ENCODE measurements around the gene DRC3.

DRC3 gene

DNA sequence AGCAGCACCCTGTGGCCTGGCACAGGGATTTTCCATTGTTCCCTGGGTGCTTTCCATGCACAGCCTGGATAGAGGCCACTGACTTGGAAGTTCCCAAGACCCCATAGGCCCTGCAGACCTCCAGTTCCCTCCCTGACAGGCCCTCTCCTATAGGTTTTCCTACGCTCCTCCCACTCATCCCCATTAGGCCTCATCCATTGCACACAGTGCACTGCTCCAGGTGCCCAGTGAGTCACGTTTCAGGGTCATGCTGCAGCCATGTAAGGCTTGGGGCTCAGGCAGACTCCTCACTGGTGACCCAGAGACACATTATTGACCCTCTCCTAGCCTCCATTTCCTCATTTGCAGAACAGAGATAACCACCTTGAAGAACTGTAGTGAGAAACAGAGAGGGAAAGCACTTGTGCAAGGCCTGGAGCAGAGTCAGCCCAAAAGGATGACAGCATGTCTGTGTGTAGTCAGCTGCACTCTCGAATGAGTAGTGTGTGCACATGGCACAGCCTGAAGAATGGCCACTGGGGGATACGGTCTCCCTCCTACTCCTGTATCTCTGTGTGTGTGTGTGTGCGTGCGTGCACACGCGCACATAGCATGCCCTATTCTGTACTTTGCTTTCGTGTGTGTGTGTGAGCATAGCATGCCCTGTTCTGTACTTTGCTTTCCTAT lies 26.8 kb downstream of the DRC3 start:
- DNase-seq (ENCODE audit: insufficient read length) (no peak), FAIRE-seq (no peak)
- TF ChIP-seq POLR2A (IDR thresholded peaks at IDR 0.05; ENCODE audit: low read depth, low read length) (no peak), POLR2AphosphoS5 (IDR thresholded peaks at IDR 0.05; ENCODE audit: low read depth, low read length) (no peak), TAF1 (IDR thresholded peaks at IDR 0.05; ENCODE audit: borderline replicate concordance, low read depth, low read length) (no peak)

DNA sequence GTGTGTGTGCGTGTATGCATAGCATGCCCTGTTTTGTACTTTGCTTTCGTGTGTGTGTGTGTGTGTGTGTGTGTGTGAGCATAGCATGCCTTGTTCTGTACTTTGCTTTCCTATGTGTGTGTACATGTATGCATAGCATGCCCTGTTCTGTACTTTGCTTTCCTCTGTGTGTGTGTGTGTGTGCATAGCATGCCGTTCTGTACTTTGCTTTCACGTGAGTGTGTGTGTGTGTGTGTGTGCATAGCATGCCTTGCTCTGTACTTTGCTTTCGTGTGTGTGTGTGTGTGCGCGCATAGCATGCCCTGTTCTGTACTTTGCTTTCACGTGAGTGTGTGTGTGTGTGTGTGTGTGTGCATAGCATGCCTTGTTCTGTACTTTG lies 27.4 kb downstream of the DRC3 start:
- no peak for DNase-seq (ENCODE audit: insufficient read length)
- no peak for FAIRE-seq
- TF ChIP-seq POLR2AphosphoS5 (IDR thresholded peaks at IDR 0.05; ENCODE audit: low read depth, low read length): no peak
- TF ChIP-seq POLR2A (IDR thresholded peaks at IDR 0.05; ENCODE audit: low read depth, low read length): no peak
- no peak for TF ChIP-seq TAF1 (IDR thresholded peaks at IDR 0.05; ENCODE audit: borderline replicate concordance, low read depth, low read length)

DNA sequence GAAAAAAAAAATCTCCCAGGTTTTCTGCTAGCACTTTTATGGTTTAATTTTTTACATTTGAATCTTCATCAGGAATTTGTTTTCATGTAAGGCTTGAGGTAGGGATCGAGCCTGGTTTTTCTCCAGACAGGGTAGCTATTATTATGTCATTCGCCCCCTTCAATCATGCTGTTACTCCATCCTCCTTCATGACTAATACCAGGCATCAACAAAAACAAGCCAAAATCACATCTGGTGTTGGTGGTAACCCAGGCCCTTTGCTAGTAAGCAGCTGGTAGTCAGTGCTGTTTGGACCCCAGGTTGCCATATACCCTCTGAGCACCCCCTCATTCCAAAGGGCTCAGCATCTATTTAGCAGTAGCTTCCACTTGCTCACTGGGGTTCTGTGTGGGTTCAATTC lies 29.5 kb downstream of the DRC3 start:
- FAIRE-seq (no peak), DNase-seq (ENCODE audit: insufficient read length) (no peak)
- TF ChIP-seq TAF1 (IDR thresholded peaks at IDR 0.05; ENCODE audit: borderline replicate concordance, low read depth, low read length) (no peak), POLR2AphosphoS5 (IDR thresholded peaks at IDR 0.05; ENCODE audit: low read depth, low read length) (no peak), POLR2A (IDR thresholded peaks at IDR 0.05; ENCODE audit: low read depth, low read length) (no peak)

DNA sequence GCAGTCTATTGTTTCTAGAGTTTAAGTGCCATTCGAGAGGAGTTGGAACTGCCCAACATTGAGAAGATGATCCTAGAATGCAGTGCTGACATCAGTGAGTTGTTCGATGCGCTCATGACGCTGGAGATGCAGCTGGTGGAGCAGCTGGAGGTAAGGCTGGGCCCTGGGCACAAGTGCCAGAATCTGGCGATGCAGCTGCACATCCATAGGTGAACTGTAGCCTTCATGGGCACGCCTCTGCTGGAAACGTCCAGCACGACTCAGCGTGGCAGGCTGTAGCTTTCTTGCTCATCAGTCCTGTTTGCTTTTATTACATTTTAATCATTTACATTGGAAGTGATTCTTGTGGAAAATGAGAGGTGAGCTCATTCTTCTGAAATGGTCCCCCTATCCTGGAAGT lies 31.7 kb downstream of the DRC3 start:
- FAIRE-seq (no peak), DNase-seq (ENCODE audit: insufficient read length) (no peak)
- no peak for TF ChIP-seq POLR2A (IDR thresholded peaks at IDR 0.05; ENCODE audit: low read depth, low read length)
- TF ChIP-seq TAF1 (IDR thresholded peaks at IDR 0.05; ENCODE audit: borderline replicate concordance, low read depth, low read length): no peak
- no peak for TF ChIP-seq POLR2AphosphoS5 (IDR thresholded peaks at IDR 0.05; ENCODE audit: low read depth, low read length)

DNA sequence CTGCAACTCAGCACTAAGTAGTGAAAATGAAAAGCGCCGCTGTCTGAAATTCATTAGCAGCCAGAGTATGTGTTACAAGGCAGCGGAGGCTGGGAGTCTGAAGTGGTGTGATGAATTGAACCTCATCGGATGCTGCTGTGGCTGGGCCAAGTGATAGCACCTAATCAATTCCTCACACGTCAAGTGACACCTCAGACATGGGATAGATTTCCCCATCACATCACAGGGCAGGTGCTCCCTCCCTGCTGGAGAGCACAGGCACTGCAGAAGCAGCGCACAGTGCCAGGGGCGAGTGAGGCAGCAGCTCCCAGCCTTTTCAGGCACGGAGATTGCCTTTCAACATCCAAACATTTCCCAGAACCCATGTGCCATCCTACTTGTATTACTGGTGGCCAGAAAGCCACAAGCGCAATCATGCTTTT lies 32.2 kb downstream of the DRC3 start:
- DNase-seq (ENCODE audit: insufficient read length) (no peak), FAIRE-seq (no peak)
- no peak for TF ChIP-seq POLR2A (IDR thresholded peaks at IDR 0.05; ENCODE audit: low read depth, low read length)
- TF ChIP-seq TAF1 (IDR thresholded peaks at IDR 0.05; ENCODE audit: borderline replicate concordance, low read depth, low read length): no peak
- no peak for TF ChIP-seq POLR2AphosphoS5 (IDR thresholded peaks at IDR 0.05; ENCODE audit: low read depth, low read length)

DNA sequence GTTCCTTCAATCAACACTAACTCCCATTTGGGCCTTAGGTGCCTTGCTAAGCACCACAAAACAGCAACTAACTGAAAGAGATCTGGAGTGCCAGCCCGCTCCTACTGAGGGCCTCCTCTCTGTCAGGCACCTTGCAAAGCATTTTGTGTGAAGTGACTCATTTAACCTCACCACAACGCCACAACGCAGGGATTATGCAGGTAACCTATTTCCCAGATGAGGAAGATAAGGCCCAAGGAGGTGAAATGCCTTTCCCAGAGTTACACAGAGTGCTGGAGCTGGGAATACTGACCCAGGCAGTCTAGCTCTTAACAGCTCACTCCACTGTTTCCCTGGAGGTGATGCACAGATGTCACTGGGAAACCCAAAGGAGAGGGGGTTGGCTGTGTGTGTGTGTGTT lies 32.8 kb downstream of the DRC3 start:
- DNase-seq (ENCODE audit: insufficient read length) (no peak), FAIRE-seq (no peak)
- no peak for TF ChIP-seq TAF1 (IDR thresholded peaks at IDR 0.05; ENCODE audit: borderline replicate concordance, low read depth, low read length)
- no peak for TF ChIP-seq POLR2AphosphoS5 (IDR thresholded peaks at IDR 0.05; ENCODE audit: low read depth, low read length)

DNA sequence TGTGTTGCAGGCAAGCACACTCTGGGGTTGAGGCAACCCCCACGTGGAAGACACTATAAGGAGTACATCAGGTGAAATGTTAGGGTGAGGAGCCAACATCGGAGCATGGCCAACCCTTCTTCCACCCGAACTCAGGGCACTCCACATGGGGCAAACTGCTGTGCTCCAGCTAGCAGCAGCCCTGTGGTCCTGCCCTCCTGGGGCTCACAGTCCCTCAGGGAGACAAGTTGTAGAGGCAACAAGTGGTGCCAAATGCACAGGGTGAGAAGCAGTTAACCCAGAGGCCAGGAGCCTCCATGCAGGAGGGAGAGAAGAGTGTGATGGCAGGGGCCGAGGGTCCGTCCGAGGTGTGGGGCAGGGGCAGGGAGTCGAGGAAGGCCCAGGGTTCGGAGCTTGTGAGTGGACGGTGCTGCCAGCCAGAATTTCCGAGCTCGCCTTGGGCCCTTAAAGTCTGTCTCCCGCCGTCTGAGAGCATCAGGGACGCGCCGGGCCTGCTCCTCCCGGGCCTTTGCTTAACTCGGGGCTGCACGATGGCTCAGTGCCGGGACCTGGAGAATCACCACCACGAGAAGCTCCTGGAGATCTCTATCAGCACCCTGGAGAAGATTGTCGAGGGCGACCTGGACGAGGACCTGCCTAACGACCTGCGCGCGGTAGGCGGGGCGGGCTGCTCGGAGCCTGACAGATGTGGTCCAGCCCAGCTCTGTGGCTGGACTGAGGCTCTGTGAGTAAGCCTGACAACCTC lies 34.0 kb downstream of the DRC3 start:
- no peak for TF ChIP-seq POLR2AphosphoS5 (IDR thresholded peaks at IDR 0.05; ENCODE audit: low read depth, low read length)
- TF ChIP-seq TAF1 (IDR thresholded peaks at IDR 0.05; ENCODE audit: borderline replicate concordance, low read depth, low read length): no peak
- no peak for TF ChIP-seq POLR2A (IDR thresholded peaks at IDR 0.05; ENCODE audit: low read depth, low read length)

DNA sequence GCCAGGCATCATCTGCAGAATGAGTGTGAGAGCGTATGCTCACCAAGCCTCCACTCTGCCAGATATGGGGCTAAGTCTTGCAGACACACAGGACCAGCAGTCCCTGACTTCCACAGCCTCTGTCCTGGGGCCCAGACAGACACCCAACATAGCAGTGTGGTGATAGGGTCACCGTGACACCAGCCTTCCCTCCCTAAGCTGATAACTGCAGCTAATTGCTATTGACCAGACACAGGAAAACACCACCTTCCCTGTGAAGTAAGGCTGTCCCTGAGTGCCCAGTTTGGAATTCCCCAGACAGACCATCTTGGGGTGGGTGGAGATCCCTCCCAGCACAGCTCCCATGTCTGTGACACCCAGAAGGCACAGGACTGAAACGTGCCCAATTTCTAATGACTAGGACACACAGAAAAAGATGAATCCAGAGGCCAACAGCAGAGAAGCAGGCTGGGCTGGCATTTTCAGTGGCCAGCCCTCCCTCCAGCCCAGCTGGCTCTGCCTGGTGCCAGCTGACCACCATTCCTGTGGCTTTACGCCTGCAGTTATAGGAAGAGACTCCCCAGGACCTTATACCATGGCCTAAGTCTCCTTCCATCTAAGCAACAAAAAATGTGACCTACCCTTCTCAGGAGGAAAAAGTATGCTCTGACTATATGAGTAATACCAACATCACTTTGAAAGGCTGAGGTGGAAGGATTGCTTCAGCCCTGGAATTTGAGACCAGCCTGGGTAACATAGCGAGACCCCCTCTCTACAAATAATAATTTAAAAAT lies 36.0 kb downstream of the DRC3 start:
- FAIRE-seq: no peak
- TF ChIP-seq POLR2A (IDR thresholded peaks at IDR 0.05; ENCODE audit: low read depth, low read length) (no peak), POLR2AphosphoS5 (IDR thresholded peaks at IDR 0.05; ENCODE audit: low read depth, low read length) (no peak), TAF1 (IDR thresholded peaks at IDR 0.05; ENCODE audit: borderline replicate concordance, low read depth, low read length) (no peak)

More for the DNA sequence above, 34.0 kb downstream of the DRC3 start:
- FAIRE-seq: no peak
- DNase-seq (ENCODE audit: insufficient read length): no peak

DNA sequence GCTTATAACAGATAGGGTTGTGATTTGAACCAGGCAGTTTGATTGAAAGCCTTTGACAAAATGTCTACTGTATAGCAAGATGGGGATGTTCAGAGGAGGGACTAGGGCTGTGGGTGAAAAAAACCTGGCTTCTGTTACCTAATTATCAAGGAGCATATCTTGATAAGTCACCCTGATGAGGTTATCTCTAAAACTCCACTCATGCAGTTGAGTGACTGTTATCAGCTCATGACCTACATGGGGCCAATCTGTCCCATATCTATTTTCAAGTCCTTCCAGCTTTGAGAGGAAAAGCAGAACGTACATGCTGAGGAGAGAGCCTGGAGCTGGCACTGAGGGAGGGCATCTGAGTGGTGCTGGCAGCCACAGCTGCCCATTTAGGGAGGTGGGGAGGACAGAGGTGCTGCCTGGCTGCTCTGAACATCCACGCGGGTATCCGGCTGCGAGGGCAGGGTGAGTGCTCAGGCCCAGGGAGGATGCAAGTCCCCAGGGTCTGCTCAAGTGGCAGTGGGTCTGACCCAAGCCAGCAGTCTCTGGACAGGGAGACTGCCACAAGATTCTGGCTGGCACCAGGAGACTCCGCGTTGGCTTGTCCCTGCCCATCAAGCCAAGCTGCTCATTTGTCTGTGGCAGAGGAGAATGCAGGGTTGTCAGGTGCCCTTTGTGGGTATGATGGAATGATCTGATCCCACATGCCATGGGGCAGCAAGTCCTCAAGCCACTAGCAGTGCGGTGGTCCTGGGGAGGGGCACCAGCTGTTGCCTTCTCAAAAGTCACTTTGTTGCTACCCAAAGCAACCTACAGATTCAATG lies 37.2 kb downstream of the DRC3 start:
- no peak for FAIRE-seq
- DNase-seq (ENCODE audit: insufficient read length): no peak
- TF ChIP-seq POLR2AphosphoS5 (IDR thresholded peaks at IDR 0.05; ENCODE audit: low read depth, low read length) (no peak), POLR2A (IDR thresholded peaks at IDR 0.05; ENCODE audit: low read depth, low read length) (no peak), TAF1 (IDR thresholded peaks at IDR 0.05; ENCODE audit: borderline replicate concordance, low read depth, low read length) (no peak)

More for the DNA sequence above, 36.0 kb downstream of the DRC3 start:
- DNase-seq (ENCODE audit: insufficient read length): no peak

DNA sequence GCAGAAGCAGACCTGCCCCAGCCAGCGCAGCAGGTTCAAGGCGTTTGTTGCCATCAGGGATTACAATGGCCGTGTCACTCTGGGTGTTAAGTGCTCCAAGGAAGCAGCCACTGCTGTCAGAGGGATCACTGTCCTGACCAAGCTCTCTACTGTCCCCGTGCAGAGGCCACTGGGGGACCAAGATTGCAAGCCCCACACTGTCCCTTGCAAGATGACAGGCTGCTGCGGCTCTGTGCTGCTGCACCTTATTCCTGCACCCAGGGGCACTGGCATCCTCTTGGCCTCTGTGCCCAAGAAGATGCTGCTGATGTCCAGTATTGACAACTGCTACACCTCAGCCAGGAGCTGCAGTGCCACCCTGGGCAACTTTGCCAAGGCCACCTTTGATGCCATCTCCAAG lies 38.6 kb downstream of the DRC3 start:
- FAIRE-seq (no peak), DNase-seq (ENCODE audit: insufficient read length) (no peak)
- TF ChIP-seq POLR2AphosphoS5 (IDR thresholded peaks at IDR 0.05; ENCODE audit: low read depth, low read length) (no peak), POLR2A (IDR thresholded peaks at IDR 0.05; ENCODE audit: low read depth, low read length) (no peak), TAF1 (IDR thresholded peaks at IDR 0.05; ENCODE audit: borderline replicate concordance, low read depth, low read length) (no peak)

DNA sequence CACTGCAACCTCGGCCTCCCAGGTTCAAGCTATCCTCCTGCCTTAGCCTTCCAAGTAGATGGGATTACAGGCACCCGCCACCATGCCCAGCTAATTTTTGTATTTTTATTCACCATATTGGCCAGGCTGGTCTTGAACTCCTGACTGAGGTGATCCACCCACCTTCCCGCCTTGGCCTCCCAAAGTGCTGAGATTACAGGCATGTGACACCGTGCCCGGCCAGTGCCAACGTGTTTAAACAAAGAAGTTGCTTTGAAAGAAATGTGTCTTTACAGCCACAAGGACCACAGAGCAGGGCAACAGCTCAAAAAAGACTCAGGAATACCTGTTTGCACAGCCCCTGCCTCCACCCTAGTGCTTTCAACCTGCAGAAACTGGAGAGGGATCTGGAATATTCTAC lies 41.3 kb downstream of the DRC3 start:
- FAIRE-seq (no peak), DNase-seq (ENCODE audit: insufficient read length) (no peak)
- TF ChIP-seq POLR2A (IDR thresholded peaks at IDR 0.05; ENCODE audit: low read depth, low read length): no peak
- no peak for TF ChIP-seq TAF1 (IDR thresholded peaks at IDR 0.05; ENCODE audit: borderline replicate concordance, low read depth, low read length)
- TF ChIP-seq POLR2AphosphoS5 (IDR thresholded peaks at IDR 0.05; ENCODE audit: low read depth, low read length): no peak

Measured in GM12892 (cell line).